ENCODE data around the gene CCDC187. TPM values are rescaled to one million over a fixed set of nuclear protein-coding genes. Genes with fewer than 3 reads are reported as not detected.
A peak's percentile ranks its signal among the peaks of the same experiment; 100 is the strongest.

CCDC187 gene
- total RNA-seq, 1 experiment from 2014 or later: not detected

DNA sequence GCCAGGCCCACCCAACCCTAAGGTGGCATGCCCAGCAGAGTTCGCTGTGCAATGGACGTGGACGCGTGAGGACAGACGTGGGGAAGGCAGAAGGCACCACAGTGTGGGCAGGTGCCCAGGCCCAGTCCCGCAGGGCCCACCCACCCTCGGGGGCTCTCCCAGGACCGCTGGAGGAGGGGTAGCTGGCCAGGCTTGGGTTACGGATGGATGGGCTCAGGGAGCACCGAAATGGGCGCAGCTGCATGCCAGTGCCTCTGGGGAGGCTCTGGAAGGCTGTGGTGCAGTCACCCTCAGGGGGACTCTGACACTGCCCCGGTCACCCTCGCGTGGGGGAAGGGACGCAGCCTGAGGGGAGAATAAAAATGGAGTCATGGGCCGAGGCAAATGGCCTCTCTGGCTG, 13.8 kb upstream of the CCDC187 start:
- H3K4me1 ChIP-seq (replicated peaks): no peaks in the 10 kb centered on the region
- peaks cover 10% of the 10 kb centered on the region; the same call in 1 of the 2 replicates for H3K9me3 ChIP-seq (replicated peaks)
- no peak overlapping the region for H3K4me3 ChIP-seq
- no peaks in the 10 kb centered on the region for H3K27me3 ChIP-seq (replicated peaks)
- no peaks in the 10 kb centered on the region for H3K36me3 ChIP-seq
- DNase-seq (ENCODE audit: low read depth in 1 of 2, low spot score in 2 of 2): no peak
- no peak overlapping the region for H3K27ac ChIP-seq

DNA sequence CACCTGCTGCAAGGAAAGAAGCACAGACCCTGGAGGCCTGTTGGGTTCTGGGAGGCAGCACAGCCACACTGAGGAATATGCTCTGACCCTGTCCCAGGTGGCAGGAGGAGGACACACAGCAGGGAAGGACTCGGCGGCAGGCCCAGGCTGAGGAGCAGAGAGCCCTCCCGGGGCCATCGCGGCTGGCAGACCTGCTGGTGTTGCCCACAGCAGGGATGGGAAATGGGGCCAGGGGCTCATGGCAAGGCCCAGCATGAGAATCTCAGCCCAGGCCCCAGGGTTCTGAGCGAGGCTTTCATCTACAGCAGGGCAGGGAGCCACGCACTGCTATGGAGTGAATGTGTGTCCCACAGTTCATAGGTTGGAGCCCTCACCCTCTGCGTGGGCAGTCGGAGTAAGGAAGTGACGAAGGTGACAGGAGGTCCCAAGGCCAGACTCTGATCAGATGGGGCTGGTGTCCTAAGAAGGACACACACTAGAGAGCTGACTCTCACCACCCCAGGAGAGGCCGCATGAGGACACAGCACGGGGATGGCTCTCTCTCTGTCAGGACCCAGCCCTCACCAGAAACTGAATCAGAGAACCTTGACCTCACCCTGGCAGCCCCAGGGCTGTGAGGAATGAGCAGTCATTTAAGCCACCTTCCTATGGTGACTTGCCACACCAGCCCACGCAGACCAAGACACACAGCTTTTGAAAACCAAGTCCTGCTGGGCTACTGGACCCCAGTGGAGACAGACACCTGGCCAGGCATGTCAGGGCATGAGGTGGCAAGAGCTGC, 13.2 kb upstream of the CCDC187 start:
- H3K27me3 ChIP-seq (replicated peaks): no peaks in the 10 kb centered on the region
- DNase-seq (ENCODE audit: low read depth in 1 of 2, low spot score in 2 of 2): no peak
- no peak overlapping the region for H3K4me3 ChIP-seq

DNA sequence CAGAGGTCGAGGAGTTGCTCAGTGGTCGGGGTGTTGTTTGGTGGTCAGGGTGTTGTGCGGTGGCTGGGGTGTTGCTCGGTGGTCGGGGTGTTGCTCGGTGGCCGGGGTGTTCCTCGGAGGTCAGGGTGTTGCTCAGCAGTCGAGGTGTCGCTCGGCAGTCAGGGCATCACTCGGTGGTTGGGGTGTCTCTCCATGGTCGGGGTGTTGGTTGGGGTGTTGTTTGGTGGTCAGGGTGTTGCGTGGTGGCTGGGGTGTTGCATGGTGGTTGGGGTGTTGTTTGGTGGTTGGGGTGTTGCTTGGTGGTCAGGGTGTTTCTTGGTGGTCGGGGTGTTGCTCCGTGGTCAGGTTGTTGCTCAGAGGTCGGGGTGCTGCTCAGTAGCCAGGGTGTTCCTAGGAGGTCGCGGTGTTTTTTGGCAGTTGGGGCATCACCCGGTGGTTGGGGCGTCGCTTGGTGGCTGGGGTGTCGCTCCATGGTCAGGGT, 12.4 kb upstream of the CCDC187 start:
- H3K27me3 ChIP-seq (replicated peaks): no peaks in the 10 kb centered on the region
- no peak for DNase-seq (ENCODE audit: low read depth in 1 of 2, low spot score in 2 of 2)
- H3K36me3 ChIP-seq: no peaks in the 10 kb centered on the region
- H3K4me3 ChIP-seq: no peak overlapping the region
- H3K4me1 ChIP-seq (replicated peaks): no peaks in the 10 kb centered on the region
- H3K9me3 ChIP-seq (replicated peaks): peaks cover 10% of the 10 kb centered on the region; the same call in 1 of the 2 replicates
- no peak overlapping the region for H3K27ac ChIP-seq

More for the DNA sequence above, 13.2 kb upstream of the CCDC187 start:
- peaks cover 10% of the 10 kb centered on the region; the same call in 1 of the 2 replicates for H3K9me3 ChIP-seq (replicated peaks)
- no peaks in the 10 kb centered on the region for H3K36me3 ChIP-seq
- no peaks in the 10 kb centered on the region for H3K4me1 ChIP-seq (replicated peaks)
- no peak overlapping the region for H3K27ac ChIP-seq

DNA sequence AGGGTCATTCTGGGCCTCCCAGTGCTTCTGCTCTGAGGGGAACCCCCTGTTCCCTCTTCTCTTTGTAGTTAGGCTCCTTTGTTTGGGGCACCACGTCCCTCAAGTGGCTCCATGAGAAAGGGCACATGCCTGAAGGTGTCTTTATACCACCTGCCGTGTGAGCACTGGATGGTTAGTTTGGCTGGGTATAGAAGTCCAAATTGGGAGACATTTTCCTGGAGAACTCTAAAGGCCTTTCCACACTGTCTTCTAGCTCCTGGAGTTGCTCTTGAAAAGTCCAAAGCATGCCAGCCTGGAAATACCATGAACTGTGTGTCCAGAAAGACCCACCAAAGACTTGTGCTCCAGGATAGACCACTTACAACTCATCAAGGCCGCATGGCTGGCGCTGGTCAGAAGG, 11.1 kb upstream of the CCDC187 start:
- peaks cover 10% of the 10 kb centered on the region; the same call in 1 of the 2 replicates for H3K9me3 ChIP-seq (replicated peaks)
- H3K4me1 ChIP-seq (replicated peaks): no peaks in the 10 kb centered on the region
- H3K36me3 ChIP-seq: no peaks in the 10 kb centered on the region
- H3K27me3 ChIP-seq (replicated peaks): no peaks in the 10 kb centered on the region
- DNase-seq (ENCODE audit: low read depth in 1 of 2, low spot score in 2 of 2): no peak
- H3K4me3 ChIP-seq: no peak overlapping the region
- H3K27ac ChIP-seq: no peak overlapping the region

DNA sequence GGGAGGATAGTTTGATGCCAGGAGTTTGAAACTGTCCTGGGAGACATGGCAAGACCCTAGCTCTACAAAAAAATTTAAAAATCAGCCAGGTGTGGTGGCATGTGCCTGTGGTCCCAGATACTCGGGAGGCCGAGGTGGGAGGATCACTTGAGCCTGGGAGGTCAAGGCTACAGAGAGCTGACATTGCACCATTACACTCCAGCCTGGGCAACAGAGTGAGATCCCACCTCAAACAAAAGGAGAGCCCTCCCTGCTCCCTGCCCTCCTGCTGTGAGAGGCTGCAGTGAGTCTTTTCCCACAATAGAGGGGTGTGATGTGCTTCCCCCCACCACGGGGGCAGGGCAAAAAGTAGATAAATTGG, 10.1 kb upstream of the CCDC187 start:
- no peaks in the 10 kb centered on the region for H3K4me1 ChIP-seq (replicated peaks)
- H3K4me3 ChIP-seq: no peak overlapping the region
- no peaks in the 10 kb centered on the region for H3K36me3 ChIP-seq
- no peaks in the 10 kb centered on the region for H3K27me3 ChIP-seq (replicated peaks)
- DNase-seq (ENCODE audit: low read depth in 1 of 2, low spot score in 2 of 2): no peak
- no peak overlapping the region for H3K27ac ChIP-seq
- peaks cover 10% of the 10 kb centered on the region; the same call in 1 of the 2 replicates for H3K9me3 ChIP-seq (replicated peaks)

DNA sequence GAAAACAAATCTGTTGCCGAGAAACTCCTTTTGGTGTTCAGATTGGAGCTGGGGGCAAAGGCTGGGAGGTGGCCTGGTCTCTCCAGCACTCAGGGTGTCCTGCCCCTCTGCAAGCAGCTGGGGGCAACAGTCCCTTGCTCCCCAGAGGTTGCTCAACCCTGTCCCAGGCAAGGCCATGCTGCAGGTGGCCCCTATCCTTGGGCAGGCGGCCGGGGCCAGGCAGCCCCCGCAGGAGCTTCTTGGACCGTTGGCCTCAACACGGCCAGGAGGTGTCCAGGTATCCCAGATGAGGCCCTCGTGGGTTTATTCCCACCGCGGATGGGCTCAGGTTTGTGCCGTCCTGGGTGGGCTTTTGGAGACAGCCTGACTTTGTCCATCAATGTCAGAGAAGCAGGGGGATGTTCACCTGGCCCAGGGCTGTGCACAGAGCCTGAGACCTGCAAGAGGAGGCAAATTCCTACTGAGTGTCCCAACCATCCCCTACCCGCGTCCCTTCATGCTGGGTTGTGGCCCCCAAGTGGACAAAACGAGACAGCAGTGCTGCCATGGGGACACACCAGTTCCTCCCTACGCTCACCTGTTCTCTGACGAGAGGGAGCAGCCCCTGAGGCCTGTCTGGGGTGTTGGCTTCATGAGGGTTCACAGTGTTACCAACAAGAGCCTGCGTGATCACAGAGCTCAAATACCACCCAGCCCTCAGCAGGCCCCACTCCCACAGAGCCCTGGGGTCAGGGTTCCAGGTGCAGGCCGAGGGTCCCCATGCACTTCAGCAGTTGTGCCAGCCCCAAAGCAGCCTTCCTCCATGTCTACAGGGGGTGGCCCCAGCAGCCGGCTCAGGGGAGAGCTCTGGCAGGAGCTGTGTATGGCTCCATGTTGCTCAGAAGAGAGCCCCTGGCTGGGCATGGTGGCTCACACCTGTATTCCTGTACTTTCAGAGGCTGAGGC, 9.5 kb upstream of the CCDC187 start:
- no peak overlapping the region for H3K27ac ChIP-seq
- DNase-seq (ENCODE audit: low read depth in 1 of 2, low spot score in 2 of 2): no peak
- peaks cover 13% of the 10 kb centered on the region; the same call in 1 of the 2 replicates for H3K9me3 ChIP-seq (replicated peaks)
- H3K27me3 ChIP-seq (replicated peaks): no peaks in the 10 kb centered on the region
- no peaks in the 10 kb centered on the region for H3K36me3 ChIP-seq
- H3K4me1 ChIP-seq (replicated peaks): no peaks in the 10 kb centered on the region
- H3K4me3 ChIP-seq: no peak overlapping the region

DNA sequence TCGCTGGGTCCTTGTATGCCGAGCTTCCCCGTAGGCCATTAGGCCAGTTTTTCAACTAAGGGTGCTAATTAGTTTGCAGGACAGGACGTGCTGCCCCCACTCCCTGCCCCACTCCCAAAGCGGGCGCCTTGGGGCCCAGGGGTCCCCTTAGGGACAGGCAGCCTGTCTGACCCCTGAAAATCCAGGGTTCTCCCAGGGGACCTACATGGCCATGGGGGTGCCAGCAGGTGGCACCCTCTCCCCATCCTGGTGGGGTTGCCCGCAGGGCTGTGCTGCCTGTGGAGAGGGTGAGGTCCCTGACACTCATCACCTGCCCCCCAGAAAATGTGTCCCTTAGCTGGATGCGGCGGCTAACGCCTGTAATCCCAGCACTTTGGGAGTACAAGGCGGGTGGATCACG, 8.5 kb upstream of the CCDC187 start:
- Histone ChIP-seq H3K27ac (no peak overlapping the region), H3K4me3 (no peak overlapping the region), H3K27me3 (replicated peaks) (no peaks in the 10 kb centered on the region; the same call in 1 of the 2 replicates), H3K9me3 (replicated peaks) (peaks cover 13% of the 10 kb centered on the region; the same call in 1 of the 2 replicates), H3K4me1 (replicated peaks) (no peaks in the 10 kb centered on the region), H3K36me3 (no peaks in the 10 kb centered on the region)
- peak in 1 of 2 experiments; percentile 51 for DNase-seq (ENCODE audit: low read depth in 1 of 2, low spot score in 2 of 2)

DNA sequence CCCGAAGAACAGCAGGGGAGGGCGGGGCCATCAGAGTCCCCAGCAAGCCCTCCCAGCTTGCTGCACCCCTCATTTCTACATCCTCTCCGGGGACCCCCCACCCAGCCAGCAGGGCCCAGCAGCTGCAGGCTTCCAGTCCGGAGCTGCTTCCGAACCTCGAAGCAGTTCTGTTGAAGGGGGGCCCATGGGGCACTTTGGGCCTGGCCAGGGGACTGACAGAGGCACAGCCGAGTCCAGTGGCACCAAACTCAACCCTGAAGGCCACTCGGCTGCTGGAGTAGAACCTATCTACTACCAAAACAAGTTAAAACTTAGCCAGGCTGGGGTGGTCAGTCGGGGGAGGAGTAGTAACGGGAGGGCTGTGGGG, 8.1 kb upstream of the CCDC187 start:
- DNase-seq (ENCODE audit: low read depth in 1 of 2, low spot score in 2 of 2): no peak
- Histone ChIP-seq H3K27ac (no peak overlapping the region), H3K4me1 (replicated peaks) (no peaks in the 10 kb centered on the region), H3K36me3 (no peaks in the 10 kb centered on the region), H3K9me3 (replicated peaks) (peaks cover 13% of the 10 kb centered on the region; the same call in 1 of the 2 replicates), H3K4me3 (no peak overlapping the region), H3K27me3 (replicated peaks) (no peaks in the 10 kb centered on the region; the same call in 1 of the 2 replicates)

DNA sequence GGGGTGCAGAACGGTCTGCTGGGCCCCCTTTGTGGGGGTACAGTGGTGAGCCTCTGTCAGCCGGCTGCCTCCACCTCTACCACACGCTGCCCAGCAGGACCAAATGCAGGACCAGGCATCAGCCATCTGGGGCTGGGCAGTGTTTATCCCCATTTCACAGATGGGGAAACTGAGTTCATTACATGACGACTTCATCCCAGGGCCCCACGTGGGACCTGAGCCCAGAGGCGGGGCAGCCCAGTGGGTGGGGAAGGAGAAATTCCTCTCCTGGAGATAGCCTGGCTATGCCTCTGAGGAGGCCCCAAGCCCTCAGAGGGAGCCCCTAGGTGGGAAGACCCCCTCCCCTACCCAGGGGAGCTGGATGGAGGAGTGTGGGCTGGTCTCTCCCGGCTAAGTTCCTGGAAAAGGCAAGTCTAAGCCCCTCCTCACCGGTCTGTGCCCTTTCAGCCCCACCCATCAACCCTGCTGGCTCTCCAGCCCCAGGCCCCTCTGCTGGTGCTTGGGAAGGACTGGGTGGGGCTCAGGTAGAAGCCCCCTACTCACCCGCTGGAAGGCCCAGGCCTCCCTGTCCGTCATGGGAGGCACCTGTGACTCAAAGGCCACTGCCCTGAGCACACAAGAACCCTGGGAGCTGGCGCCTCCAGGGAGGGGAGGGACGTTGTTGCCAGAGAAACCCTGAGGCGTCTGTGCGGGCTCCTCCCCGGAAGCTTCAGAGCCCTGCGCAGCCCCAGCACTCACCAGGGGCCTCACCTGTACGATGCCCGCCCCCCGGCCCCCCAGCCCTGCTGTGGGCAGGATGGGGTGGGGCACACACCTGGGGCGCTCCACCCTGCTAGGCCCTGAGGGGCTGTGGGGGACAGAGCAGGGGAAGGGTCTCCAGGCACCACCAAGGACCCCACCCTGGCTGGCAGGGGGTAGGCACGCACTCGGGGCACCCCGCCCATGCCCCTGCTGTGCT, 7.4 kb upstream of the CCDC187 start:
- Histone ChIP-seq H3K4me3 (no peak overlapping the region), H3K27ac (no peak overlapping the region), H3K36me3 (no peaks in the 10 kb centered on the region), H3K27me3 (replicated peaks) (no peaks in the 10 kb centered on the region; the same call in 1 of the 2 replicates), H3K9me3 (replicated peaks) (peaks cover 13% of the 10 kb centered on the region; the same call in 1 of the 2 replicates), H3K4me1 (replicated peaks) (no peaks in the 10 kb centered on the region)
- DNase-seq (ENCODE audit: low read depth in 1 of 2, low spot score in 2 of 2): no peak

DNA sequence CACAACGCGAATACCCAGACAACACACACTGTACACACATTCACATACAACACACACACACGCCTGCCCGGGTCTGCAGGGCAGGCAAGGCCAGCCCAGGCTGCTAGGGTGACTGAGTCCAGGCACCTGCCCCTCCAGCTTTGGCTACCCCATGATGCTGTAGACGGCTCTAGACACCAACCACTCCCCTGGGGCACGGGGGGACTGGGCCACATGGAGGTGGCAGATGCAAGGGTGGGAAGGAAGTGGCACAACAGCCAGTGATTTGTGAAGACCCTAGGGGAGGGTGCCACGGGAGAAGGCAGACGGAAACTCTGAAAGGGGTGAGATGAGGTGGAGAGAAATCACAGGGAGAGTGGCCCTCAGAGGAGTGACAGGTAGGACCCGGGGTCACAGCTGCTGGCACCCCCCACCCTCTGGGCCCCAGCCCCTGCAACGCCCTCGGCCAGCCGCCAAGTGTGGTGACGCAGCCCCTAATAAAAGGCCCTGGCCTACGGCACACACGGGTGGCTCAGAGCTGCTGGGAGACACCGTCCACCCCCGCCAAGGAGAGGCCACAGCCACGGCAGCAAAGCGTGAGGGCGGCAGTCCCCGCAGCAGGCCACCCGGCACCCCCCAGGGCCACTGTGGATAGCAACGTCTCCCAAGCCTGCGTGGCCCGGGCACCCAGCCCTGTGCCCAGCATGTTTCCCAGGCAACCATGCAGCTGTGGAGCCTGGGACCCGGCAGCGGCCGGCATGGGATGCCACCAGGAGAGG, 6.6 kb upstream of the CCDC187 start:
- Histone ChIP-seq H3K9me3 (replicated peaks) (peaks cover 11% of the 10 kb centered on the region; the same call in 1 of the 2 replicates), H3K4me1 (replicated peaks) (no peaks in the 10 kb centered on the region), H3K27ac (no peak overlapping the region), H3K36me3 (no peaks in the 10 kb centered on the region), H3K27me3 (replicated peaks) (no peaks in the 10 kb centered on the region; the same call in 1 of the 2 replicates), H3K4me3 (no peak overlapping the region)
- DNase-seq (ENCODE audit: low read depth in 1 of 2, low spot score in 2 of 2): no peak

DNA sequence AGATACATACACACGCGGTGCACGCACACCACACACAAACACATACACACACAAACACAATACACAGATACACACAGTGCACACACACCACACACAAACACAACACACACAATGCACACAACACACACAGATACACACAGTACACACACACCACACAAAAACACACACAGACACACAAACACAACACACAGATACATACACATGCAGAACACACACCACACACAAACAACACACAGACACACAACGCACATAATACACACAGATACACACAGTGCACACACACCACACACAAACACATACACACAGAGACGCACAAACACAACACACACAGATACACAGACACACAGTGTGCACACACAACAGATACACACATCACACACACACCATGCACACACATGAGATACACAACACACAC, 5.9 kb upstream of the CCDC187 start:
- Histone ChIP-seq H3K36me3 (no peaks in the 10 kb centered on the region), H3K4me3 (no peak overlapping the region)

DNA sequence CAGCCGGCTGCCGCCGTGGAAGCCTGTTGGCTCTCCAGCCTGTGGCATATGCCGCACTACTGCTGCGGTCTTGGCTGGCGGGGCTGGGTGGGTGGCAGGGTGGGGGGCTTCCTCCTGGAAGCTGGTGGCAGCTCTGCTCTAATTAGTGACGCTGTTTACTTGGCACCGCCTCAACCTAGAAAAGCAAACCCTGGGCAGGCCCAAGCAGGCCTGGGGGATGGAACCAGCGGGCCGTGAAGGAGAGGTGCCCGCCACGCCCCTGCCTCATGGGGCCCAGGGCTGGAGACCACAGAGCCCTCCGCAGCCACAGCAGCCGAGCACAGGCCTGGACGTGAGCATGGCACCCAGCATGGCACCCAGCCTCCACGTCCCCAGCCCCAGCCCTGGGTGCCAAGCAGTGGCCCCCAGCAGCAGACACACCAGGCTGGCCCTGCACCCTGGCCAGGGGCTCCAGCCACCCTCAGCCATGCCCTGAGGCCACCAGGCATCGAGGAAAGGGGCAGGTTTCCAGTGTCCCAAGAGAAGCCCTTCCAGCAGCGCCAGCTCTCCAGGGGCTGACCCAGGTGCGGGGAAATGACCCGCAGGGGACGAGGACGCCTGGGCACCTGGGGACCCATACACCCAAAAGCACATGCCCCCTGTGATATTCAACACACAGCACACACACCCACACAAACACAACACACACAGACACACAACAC, 5.4 kb upstream of the CCDC187 start:
- no peak overlapping the region for H3K27ac ChIP-seq
- no peaks in the 10 kb centered on the region; the same call in 1 of the 2 replicates for H3K27me3 ChIP-seq (replicated peaks)
- H3K9me3 ChIP-seq (replicated peaks): 0 out of 2 replicates have a peak, but pooled peaks cover 3% of the 10 kb centered on the region
- no peaks in the 10 kb centered on the region for H3K36me3 ChIP-seq
- no peaks in the 10 kb centered on the region for H3K4me1 ChIP-seq (replicated peaks)
- DNase-seq (ENCODE audit: low read depth in 1 of 2, low spot score in 2 of 2): no peak
- no peak overlapping the region for H3K4me3 ChIP-seq

More for the DNA sequence above, 5.9 kb upstream of the CCDC187 start:
- no peak for DNase-seq (ENCODE audit: low read depth in 1 of 2, low spot score in 2 of 2)
- Histone ChIP-seq H3K27ac (no peak overlapping the region), H3K27me3 (replicated peaks) (no peaks in the 10 kb centered on the region; the same call in 1 of the 2 replicates), H3K9me3 (replicated peaks) (peaks cover 4% of the 10 kb centered on the region; the same call in 1 of the 2 replicates), H3K4me1 (replicated peaks) (no peaks in the 10 kb centered on the region)

Data from SJSA1 (cell line).